Gastrocnemius medialis (tissue), 4 donors: ENCODE data around the gene RERE. TPM values are rescaled to one million over a fixed set of nuclear protein-coding genes. Genes with fewer than 3 reads are reported as not detected.
"Not testable (repeated sequence)": the region's sequence is repeated elsewhere in the genome, so short reads cannot be mapped to it uniquely, and the experiment has no call there.

Experiments
- ATAC-seq, 2 donors: fragments of 150-250 bp; one replicate each; pipeline ENCODE4 v1.9.1; 2016
- DNase-seq, 2 donors: peaks; one replicate each; pipeline ENCODE4 v3.0.0-alpha.2; 2019
- H3K27ac ChIP-seq, 4 donors: fragments of 200-600 bp; sonication (generic); 1 replicate in 1 of 4; 2 replicates in 3 of 4; pipeline ENCODE4 v1.5.1; 2016 to 2018; ENCODE audit warnings: mild to moderate bottlenecking in 2 of 4, moderate library complexity in 1 of 4
- H3K27me3 ChIP-seq, 3 donors: fragments of 200-600 bp; sonication (generic) in 2 of 3; 1 replicate in 1 of 3; 2 replicates in 2 of 3; pipeline versions ENCODE4 v1.5.1 to v1.6.0; 2016 to 2019; ENCODE audit warnings: mild to moderate bottlenecking in 1 of 3, moderate library complexity in 1 of 3
- H3K36me3 ChIP-seq, 2 donors: fragments of 200-600 bp; sonication (generic) in 1 of 2; one replicate each; pipeline ENCODE4 v1.5.1; 2017 to 2018
- H3K4me1 ChIP-seq, 2 donors: fragments of 200-600 bp; sonication (generic) in 1 of 2; one replicate each; pipeline ENCODE4 v1.5.1; 2016 to 2017; ENCODE audit warnings: mild to moderate bottlenecking in 2 of 2
- H3K4me3 ChIP-seq, 4 donors: fragments of 200-600 bp; sonication (generic) in 3 of 4; 1 replicate in 1 of 4; 2 replicates in 3 of 4; pipeline ENCODE4 v1.5.1; 2016 to 2019; ENCODE audit warnings: mild to moderate bottlenecking in 2 of 4
- H3K9me3 ChIP-seq, 3 donors: fragments of 200-600 bp; sonication (generic) in 2 of 3; 1 replicate in 1 of 3; 2 replicates in 2 of 3; pipeline ENCODE4 v1.5.1; 2016 to 2019
- POLR2A ChIP-seq, 2 donors: fragments of 450-650 bp; IDR thresholded peaks; one replicate each; pipeline ENCODE4 v1.6.1; 2017; ENCODE audit warnings: antibody characterized with exemption in 2 of 2, mild to moderate bottlenecking in 2 of 2, moderate library complexity in 2 of 2
- in situ Hi-C, 4 donors: fragments of 200-750 bp; cut with MboI; loops; one replicate each; pipeline versions ENCODE4 v1.15.0 to v1.8.0; 2017; ENCODE audit warnings: low sequenced_read_pairs in 4 of 4
- intact Hi-C: fragments of 100-400 bp; cut with DNase I; formaldehyde crosslinking; loops from one replicate; pipeline ENCODE4 v1.15.1; 2023; ENCODE audit warnings: low total_unique reads
- total RNA-seq, 4 donors: library from RNA; depleted of rRNA; stranded (reverse); fragments of >200 nt; gene quantifications; one replicate each; pipeline versions ENCODE4 v1.1.0 to v1.2.3, GENCODE V29; 2016
- TF ChIP-seq, protein P1 (sequence below), 5 experiments: fragments of 450-650 bp in 3 of 5; fragments of 200-600 bp in 2 of 5; sonication (generic) in 2 of 5; IDR thresholded peaks in 4 of 5; conservative IDR thresholded peaks in 1 of 5; 1 replicate in 4 of 5; 2 replicates in 1 of 5; pipeline ENCODE4 v1.5.1; 2016 to 2019; ENCODE audit warnings: antibody characterized with exemption in 5 of 5, mild to moderate bottlenecking in 3 of 5, moderate library complexity in 3 of 5

The RERE gene
- total RNA-seq, 4 donors from 2014 or later: 60.8 to 106 (median 102) TPM

- in situ Hi-C loops (loop anchor here in 1 of 4 donors (25.0 kb wide), 1 partner anchor 124 kb away; no protein-coding TSS in a partner anchor), intact Hi-C loops (no loop called here)
- DNase-seq (no peak), ATAC-seq (no peak)
- Histone ChIP-seq H3K4me1 (no peaks in the 10 kb centered on the region), H3K27ac (no peak overlapping the region), H3K27me3 (no peaks in the 10 kb centered on the region), H3K4me3 (no peak overlapping the region), H3K9me3 (no peaks in the 10 kb centered on the region), H3K36me3 (no peaks in the 10 kb centered on the region)
- TF ChIP-seq POLR2A (IDR thresholded peaks at IDR 0.05): no peak
- TF ChIP-seq, protein P1, sequence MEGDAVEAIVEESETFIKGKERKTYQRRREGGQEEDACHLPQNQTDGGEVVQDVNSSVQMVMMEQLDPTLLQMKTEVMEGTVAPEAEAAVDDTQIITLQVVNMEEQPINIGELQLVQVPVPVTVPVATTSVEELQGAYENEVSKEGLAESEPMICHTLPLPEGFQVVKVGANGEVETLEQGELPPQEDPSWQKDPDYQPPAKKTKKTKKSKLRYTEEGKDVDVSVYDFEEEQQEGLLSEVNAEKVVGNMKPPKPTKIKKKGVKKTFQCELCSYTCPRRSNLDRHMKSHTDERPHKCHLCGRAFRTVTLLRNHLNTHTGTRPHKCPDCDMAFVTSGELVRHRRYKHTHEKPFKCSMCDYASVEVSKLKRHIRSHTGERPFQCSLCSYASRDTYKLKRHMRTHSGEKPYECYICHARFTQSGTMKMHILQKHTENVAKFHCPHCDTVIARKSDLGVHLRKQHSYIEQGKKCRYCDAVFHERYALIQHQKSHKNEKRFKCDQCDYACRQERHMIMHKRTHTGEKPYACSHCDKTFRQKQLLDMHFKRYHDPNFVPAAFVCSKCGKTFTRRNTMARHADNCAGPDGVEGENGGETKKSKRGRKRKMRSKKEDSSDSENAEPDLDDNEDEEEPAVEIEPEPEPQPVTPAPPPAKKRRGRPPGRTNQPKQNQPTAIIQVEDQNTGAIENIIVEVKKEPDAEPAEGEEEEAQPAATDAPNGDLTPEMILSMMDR (IDR thresholded peaks at IDR 0.05 in 4 of 5, conservative IDR thresholded peaks at IDR 0.05 in 1 of 5): no peak
Measured at GRCh38 chr1:8835941-8836643, 18.7 kb upstream of the RERE start.

DNA sequence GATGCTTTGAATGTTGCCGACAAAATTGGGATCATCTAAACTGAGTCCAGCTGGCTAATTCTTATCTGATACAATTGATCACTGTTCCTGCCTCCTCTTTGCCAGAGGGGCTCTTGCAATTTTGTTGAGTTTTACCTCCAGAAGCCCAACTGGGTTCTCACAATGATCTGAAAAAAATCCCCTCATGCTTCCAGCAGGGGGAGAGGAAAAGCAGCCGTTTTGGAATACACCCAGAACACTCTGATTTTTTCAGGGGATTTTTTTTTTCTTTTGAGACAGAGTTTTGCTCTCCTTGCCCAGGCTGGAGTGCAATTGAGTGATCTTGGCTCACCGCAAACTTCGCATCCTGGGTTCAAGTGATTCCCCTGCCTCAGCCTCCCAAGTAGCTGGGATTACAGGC lies 13.9 kb upstream of the RERE start:
- intact Hi-C loops (no loop called here), in situ Hi-C loops (loop anchor here in 1 of 4 donors (25.0 kb wide), 1 partner anchor 119 kb away; no protein-coding TSS in a partner anchor)
- Histone ChIP-seq H3K36me3 (no peaks in the 10 kb centered on the region), H3K4me1 (no peaks in the 10 kb centered on the region), H3K27ac (no peak overlapping the region), H3K27me3 (no peaks in the 10 kb centered on the region), H3K9me3 (no peaks in the 10 kb centered on the region), H3K4me3 (no peak overlapping the region)
- DNase-seq: no peak
- TF ChIP-seq, protein P1 (IDR thresholded peaks at IDR 0.05 in 4 of 5, conservative IDR thresholded peaks at IDR 0.05 in 1 of 5): no peak
- no peak for ATAC-seq

DNA sequence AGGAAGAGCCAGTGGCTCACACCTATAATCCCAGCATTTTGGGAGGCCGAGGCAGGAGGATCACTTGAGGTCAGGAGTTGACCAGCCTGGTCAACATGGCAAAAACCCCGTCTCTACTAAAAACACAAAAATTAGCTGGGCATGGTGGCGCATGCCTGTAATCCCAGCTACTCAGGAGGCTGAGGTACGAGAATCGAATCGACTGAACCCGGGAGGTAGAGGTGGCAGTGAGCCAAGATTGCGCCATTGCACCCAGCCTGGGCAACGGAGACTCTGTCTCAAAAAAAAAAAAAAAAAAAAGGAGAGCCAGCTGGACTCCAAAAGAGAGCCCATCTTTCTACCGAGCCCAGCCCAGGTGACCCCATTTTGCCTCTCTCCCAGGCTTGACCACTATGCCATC lies 13.3 kb upstream of the RERE start:
- in situ Hi-C loops: loop anchor here in 1 of 4 donors (25.0 kb wide), 1 partner anchor 118 kb away; no protein-coding TSS in a partner anchor
- H3K36me3 ChIP-seq, ATAC-seq, H3K4me3 ChIP-seq, H3K9me3 ChIP-seq, H3K27ac ChIP-seq, H3K4me1 ChIP-seq, intact Hi-C loops, DNase-seq, H3K27me3 ChIP-seq: not testable (repeated sequence)

DNA sequence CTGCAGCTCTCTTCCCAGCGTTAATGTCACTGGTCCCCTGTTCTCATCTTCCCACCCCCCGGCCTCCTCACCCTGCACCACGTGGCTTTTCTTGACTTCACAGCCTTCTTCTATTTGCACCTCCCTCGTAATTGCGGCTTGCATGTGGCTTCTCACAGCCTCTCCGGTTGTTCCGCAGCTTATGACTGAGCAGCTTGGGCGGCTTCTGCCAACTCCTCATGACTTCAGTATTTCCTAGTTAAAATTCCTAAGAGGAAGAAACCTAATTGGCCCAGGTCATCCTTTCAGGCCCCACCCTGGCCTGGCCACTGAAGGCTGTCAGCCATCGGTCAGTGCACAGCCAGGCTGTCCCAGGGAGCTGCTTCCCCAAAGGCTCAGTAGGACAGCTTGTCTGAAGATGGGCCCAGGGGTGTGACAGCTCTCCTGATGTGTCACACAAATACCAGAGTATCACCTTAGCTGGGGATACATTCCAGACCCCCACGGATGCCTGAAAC lies 8.6 kb upstream of the RERE start:
- in situ Hi-C loops: loop anchor here in 1 of 4 donors (25.0 kb wide), 1 partner anchor 114 kb away; no protein-coding TSS in a partner anchor
- Histone ChIP-seq H3K27me3 (no peaks in the 10 kb centered on the region), H3K9me3 (no peaks in the 10 kb centered on the region), H3K27ac (no peak overlapping the region), H3K36me3 (no peaks in the 10 kb centered on the region), H3K4me3 (no peak overlapping the region), H3K4me1 (peaks cover 14 to 24% of the 10 kb centered on the region in 2 donors)
- ATAC-seq: peak in 1 of 2 donors; percentile 15
- no peak for DNase-seq
- no peak for TF ChIP-seq POLR2A (IDR thresholded peaks at IDR 0.05)
- TF ChIP-seq, protein P1 (IDR thresholded peaks at IDR 0.05 in 4 of 5, conservative IDR thresholded peaks at IDR 0.05 in 1 of 5): no peak
- intact Hi-C loops: no loop called here

GRCh38 chr1:8823295-8823664 lies 5.8 kb upstream of the RERE start:
- TF ChIP-seq, protein P1 (IDR thresholded peaks at IDR 0.05 in 4 of 5, conservative IDR thresholded peaks at IDR 0.05 in 1 of 5): no peak
- TF ChIP-seq POLR2A (IDR thresholded peaks at IDR 0.05): no peak
- ATAC-seq (no peak), DNase-seq (no peak)
- Histone ChIP-seq H3K27me3 (no peaks in the 10 kb centered on the region), H3K4me3 (no peak overlapping the region), H3K36me3 (no peaks in the 10 kb centered on the region), H3K4me1 (peaks cover 19 to 28% of the 10 kb centered on the region in 2 donors), H3K27ac (peak overlapping the region in 2 of 4 donors; percentile 53 to 68), H3K9me3 (no peaks in the 10 kb centered on the region)
- intact Hi-C loops: no loop called here
- in situ Hi-C loops: no loop called here
